Measurements from ENCODE around the gene FAM50A. TPM values are rescaled to one million over a fixed set of nuclear protein-coding genes. Genes with fewer than 3 reads are reported as not detected.

Gene FAM50A
- total RNA-seq, 1 donor from 2014 or later = 77.5 TPM

DNA sequence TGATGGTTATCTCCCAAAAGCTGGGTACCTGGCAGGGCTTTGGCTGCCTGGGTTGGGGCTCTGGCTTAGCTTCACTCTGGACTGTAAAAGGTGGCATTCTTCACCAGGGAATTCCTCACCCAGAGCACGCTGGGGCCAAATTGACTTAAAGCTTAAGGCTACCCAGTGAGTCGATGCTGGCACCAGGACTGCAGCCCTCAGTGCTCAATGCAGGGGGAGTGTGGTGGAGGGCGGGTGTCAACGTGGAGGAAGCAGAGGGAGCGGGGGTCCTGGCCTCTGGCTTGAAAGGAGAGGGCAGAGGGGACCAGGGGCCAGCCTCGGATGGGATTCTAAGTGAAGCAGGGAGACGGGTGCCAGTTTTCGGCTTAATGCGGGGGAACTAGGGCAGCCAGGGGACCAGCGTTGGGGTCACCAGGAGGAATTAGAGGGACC is 446 bp upstream of the FAM50A start:
- ATAC-seq = peak; percentile 5 to 7
- peak overlapping the region; percentile 67 for H3K27ac ChIP-seq
- intact Hi-C loops (cut with DNase I) = no loop called here
- no peaks in the 10 kb centered on the region for H3K27me3 ChIP-seq (ENCODE audit: low read depth)
- peaks cover 41% of the 10 kb centered on the region for H3K36me3 ChIP-seq
- H3K9me3 ChIP-seq = no peaks in the 10 kb centered on the region
- DNase-seq = no peak
- TF ChIP-seq, protein P1, sequence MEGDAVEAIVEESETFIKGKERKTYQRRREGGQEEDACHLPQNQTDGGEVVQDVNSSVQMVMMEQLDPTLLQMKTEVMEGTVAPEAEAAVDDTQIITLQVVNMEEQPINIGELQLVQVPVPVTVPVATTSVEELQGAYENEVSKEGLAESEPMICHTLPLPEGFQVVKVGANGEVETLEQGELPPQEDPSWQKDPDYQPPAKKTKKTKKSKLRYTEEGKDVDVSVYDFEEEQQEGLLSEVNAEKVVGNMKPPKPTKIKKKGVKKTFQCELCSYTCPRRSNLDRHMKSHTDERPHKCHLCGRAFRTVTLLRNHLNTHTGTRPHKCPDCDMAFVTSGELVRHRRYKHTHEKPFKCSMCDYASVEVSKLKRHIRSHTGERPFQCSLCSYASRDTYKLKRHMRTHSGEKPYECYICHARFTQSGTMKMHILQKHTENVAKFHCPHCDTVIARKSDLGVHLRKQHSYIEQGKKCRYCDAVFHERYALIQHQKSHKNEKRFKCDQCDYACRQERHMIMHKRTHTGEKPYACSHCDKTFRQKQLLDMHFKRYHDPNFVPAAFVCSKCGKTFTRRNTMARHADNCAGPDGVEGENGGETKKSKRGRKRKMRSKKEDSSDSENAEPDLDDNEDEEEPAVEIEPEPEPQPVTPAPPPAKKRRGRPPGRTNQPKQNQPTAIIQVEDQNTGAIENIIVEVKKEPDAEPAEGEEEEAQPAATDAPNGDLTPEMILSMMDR (IDR thresholded peaks at IDR 0.05) = no peak
- H3K4me3 ChIP-seq = peak overlapping the region; percentile 67
- H3K4me1 ChIP-seq = peaks cover 17% of the 10 kb centered on the region

DNA sequence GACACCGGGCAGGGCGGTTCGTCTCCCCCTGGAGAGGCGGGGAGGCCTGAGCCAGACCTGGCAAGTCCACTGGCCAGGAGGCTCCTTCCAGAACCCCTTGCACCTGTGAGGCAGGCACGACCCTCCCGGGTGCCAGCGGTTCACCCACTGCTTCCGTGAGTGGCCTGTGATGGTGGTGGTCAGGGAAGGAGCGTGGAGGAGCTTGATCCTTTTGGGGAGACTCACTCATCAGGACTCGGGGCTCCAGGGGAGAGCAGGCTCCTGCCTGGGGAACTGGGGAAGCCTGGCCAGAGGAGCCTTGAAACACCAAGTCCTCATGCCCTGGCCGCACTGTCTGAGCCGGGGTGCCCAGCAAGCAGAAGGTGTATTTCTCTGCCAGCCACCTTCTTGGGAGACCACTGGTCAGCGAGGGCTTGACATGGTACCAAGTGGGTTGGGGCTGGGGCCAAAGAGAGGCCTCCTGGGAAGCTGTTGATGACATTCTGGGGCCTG is 860 bp downstream of the FAM50A start:
- Histone ChIP-seq H3K9me3 (no peaks in the 10 kb centered on the region), H3K27ac (peak overlapping the region; percentile 76), H3K4me1 (peaks cover 13% of the 10 kb centered on the region), H3K36me3 (peaks cover 49% of the 10 kb centered on the region), H3K27me3 (ENCODE audit: low read depth) (no peaks in the 10 kb centered on the region), H3K4me3 (peak overlapping the region; percentile 67)
- intact Hi-C loops (cut with DNase I) = no loop called here
- no peak for DNase-seq
- TF ChIP-seq, protein P1 (IDR thresholded peaks at IDR 0.05) = no peak
- no peak for ATAC-seq

- DNase-seq (no peak), ATAC-seq (no peak)
- TF ChIP-seq, protein P1 (IDR thresholded peaks at IDR 0.05) = no peak
- intact Hi-C loops (cut with DNase I) = no loop called here
- no peak overlapping the region for H3K4me3 ChIP-seq
- H3K36me3 ChIP-seq = peaks cover 49% of the 10 kb centered on the region
- no peaks in the 10 kb centered on the region for H3K9me3 ChIP-seq
- H3K27ac ChIP-seq = no peak overlapping the region
- no peaks in the 10 kb centered on the region for H3K27me3 ChIP-seq (ENCODE audit: low read depth)
- peaks cover 13% of the 10 kb centered on the region for H3K4me1 ChIP-seq
Measured at GRCh38 chrX:154445776-154446175, 1.8 kb downstream of the FAM50A start.

DNA sequence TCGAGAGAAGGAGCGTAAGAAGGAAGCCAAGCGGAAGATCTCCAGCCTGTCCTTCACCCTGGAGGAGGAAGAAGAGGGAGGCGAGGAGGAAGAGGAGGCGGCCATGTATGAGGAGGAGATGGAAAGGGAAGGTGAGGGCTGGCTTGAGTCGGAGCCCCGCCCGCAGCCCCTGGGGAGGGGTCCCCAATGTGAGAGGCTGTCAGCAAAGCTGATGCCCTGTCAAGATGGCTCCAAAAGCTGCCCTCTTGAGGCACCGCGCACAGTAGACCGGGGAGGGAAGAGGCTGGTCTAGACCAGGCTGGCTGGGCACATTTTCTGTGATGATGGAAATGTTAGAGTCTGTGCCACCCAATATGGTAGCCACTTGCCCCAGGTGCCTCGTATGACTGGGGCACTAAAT is 2.5 kb downstream of the FAM50A start:
- peaks cover 13% of the 10 kb centered on the region for H3K4me1 ChIP-seq
- H3K27me3 ChIP-seq (ENCODE audit: low read depth) = no peaks in the 10 kb centered on the region
- H3K36me3 ChIP-seq = peaks cover 48% of the 10 kb centered on the region
- TF ChIP-seq, protein P1 (IDR thresholded peaks at IDR 0.05) = no peak
- no peak for DNase-seq
- ATAC-seq = no peak
- H3K4me3 ChIP-seq = no peak overlapping the region
- no peaks in the 10 kb centered on the region for H3K9me3 ChIP-seq
- intact Hi-C loops (cut with DNase I) = no loop called here
- H3K27ac ChIP-seq = no peak overlapping the region

DNA sequence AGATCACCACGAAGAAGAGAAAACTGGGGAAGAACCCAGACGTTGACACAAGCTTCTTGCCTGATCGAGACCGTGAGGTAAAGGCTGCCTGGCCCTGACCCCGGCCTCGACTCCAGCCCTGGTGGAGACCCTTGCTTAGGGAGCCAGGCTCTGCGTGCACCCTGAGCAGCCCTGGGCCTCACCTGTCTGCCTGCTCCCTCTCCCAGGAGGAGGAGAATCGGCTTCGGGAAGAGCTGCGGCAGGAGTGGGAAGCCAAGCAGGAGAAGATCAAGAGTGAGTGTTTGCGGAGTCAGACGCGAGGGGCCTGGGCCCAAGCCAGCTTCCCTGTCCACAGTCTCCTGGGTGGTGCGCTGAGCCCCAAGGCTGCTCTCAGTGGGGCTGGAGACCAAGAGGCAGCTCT is 4.5 kb downstream of the FAM50A start:
- intact Hi-C loops (cut with DNase I) = no loop called here
- no peaks in the 10 kb centered on the region for H3K27me3 ChIP-seq (ENCODE audit: low read depth)
- H3K4me1 ChIP-seq = peaks cover 13% of the 10 kb centered on the region
- ATAC-seq (no peak), DNase-seq (no peak)
- H3K9me3 ChIP-seq = no peaks in the 10 kb centered on the region
- H3K27ac ChIP-seq = no peak overlapping the region
- TF ChIP-seq, protein P1 (IDR thresholded peaks at IDR 0.05) = no peak
- H3K4me3 ChIP-seq = no peak overlapping the region
- peaks cover 36% of the 10 kb centered on the region for H3K36me3 ChIP-seq

Data from lower lobe of right lung (tissue), 2 donors.